Thoracic aorta (tissue), 2 donors: Measurements from ENCODE around the gene FBLN2. TPM values are rescaled to one million over a fixed set of nuclear protein-coding genes. Genes with fewer than 3 reads are reported as not detected.

Experiments used
- ATAC-seq: fragments of 150-250 bp; one replicate; pipeline ENCODE4 v1.8.0; 2017; ENCODE audit warnings: low read depth; ENCODE audit not compliant: insufficient number of reproducible peaks, low FRiP score
- DNase-seq: peaks from one replicate; pipeline ENCODE4 v3.0.0-alpha.2; 2020; ENCODE audit warnings: low spot score
- H3K27ac ChIP-seq, 2 donors: fragments of 200-600 bp; sonication (generic); 1 replicate in 1 of 2; 2 replicates in 1 of 2; pipeline ENCODE4 v1.5.1; 2016; ENCODE audit warnings: mild to moderate bottlenecking in 2 of 2, moderate library complexity in 2 of 2
- H3K27me3 ChIP-seq: fragments of 200-600 bp; sonication (generic); replicated peaks from 2 replicates; pipeline ENCODE4 v1.6.0; 2016; ENCODE audit warnings: mild to moderate bottlenecking; ENCODE audit not compliant: insufficient read depth
- H3K36me3 ChIP-seq: fragments of 200-600 bp; sonication (generic); one replicate; pipeline ENCODE4 v1.5.1; 2016
- H3K4me1 ChIP-seq, 2 donors: fragments of 200-600 bp; sonication (generic); 1 replicate in 1 of 2; 2 replicates in 1 of 2; pipeline versions ENCODE4 v1.5.1 to v1.6.0; 2016; ENCODE audit warnings: low read depth in 2 of 2, mild to moderate bottlenecking in 1 of 2; ENCODE audit not compliant: control insufficient read depth in 1 of 2
- H3K4me3 ChIP-seq: fragments of 200-600 bp; sonication (generic); 2 replicates; pipeline ENCODE4 v1.5.1; 2016; ENCODE audit warnings: mild to moderate bottlenecking
- H3K9me3 ChIP-seq: fragments of 200-600 bp; sonication (generic); 2 replicates; pipeline ENCODE4 v1.5.1; 2016
- total RNA-seq, 2 donors: library from RNA; depleted of rRNA; stranded (reverse); fragments of >200 nt; gene quantifications; one replicate each; pipeline versions ENCODE4 v1.1.0 to v1.2.3, GENCODE V29; 2016
- TF ChIP-seq, protein P1 (sequence below): fragments of 200-600 bp; sonication (generic); IDR thresholded peaks from one replicate; pipeline ENCODE4 v1.5.1; 2019; ENCODE audit warnings: antibody characterized with exemption

Gene FBLN2
- total RNA-seq, 2 donors from 2014 or later = 233 to 328 TPM

DNA sequence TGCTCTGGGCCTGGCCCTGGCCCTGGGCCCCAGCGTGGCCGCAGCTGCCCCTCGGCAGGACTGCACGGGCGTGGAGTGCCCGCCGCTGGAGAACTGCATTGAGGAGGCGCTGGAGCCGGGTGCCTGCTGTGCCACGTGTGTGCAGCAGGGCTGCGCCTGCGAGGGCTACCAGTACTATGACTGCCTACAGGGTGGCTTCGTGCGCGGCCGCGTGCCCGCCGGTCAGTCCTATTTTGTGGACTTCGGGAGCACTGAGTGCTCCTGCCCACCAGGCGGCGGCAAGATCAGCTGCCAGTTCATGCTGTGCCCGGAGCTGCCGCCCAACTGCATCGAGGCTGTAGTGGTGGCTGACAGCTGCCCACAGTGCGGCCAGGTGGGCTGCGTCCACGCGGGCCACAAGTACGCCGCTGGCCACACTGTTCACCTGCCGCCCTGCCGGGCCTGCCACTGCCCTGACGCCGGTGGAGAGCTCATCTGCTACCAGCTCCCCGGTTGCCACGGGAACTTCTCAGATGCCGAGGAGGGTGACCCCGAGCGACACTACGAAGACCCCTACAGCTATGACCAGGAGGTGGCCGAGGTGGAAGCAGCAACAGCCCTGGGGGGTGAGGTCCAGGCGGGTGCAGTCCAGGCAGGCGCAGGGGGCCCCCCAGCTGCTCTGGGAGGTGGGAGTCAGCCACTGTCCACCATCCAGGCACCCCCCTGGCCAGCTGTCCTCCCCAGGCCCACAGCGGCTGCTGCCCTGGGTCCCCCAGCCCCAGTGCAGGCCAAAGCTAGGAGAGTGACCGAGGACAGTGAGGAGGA is 21.7 kb downstream of the FBLN2 start:
- no peak for ATAC-seq
- DNase-seq = no peak
- Histone ChIP-seq H3K27ac (no peak overlapping the region), H3K4me1 (no peaks in the 10 kb centered on the region), H3K4me3 (no peak overlapping the region), H3K9me3 (no peaks in the 10 kb centered on the region), H3K27me3 (no peaks in the 10 kb centered on the region), H3K36me3 (no peaks in the 10 kb centered on the region)
- TF ChIP-seq, protein P1, sequence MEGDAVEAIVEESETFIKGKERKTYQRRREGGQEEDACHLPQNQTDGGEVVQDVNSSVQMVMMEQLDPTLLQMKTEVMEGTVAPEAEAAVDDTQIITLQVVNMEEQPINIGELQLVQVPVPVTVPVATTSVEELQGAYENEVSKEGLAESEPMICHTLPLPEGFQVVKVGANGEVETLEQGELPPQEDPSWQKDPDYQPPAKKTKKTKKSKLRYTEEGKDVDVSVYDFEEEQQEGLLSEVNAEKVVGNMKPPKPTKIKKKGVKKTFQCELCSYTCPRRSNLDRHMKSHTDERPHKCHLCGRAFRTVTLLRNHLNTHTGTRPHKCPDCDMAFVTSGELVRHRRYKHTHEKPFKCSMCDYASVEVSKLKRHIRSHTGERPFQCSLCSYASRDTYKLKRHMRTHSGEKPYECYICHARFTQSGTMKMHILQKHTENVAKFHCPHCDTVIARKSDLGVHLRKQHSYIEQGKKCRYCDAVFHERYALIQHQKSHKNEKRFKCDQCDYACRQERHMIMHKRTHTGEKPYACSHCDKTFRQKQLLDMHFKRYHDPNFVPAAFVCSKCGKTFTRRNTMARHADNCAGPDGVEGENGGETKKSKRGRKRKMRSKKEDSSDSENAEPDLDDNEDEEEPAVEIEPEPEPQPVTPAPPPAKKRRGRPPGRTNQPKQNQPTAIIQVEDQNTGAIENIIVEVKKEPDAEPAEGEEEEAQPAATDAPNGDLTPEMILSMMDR = no peak

DNA sequence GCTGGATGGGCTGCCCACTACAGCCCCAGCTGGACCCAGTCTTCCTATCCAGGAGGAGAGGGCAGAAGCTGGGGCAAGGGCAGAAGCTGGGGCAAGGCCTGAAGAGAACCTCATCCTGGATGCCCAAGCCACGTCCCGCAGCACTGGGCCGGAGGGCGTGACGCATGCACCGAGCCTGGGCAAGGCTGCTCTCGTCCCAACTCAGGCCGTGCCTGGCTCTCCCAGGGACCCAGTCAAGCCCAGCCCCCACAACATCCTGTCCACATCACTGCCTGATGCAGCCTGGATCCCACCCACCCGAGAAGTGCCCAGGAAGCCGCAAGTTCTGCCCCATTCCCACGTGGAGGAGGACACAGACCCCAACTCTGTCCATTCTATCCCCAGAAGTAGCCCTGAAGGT is 22.3 kb downstream of the FBLN2 start:
- TF ChIP-seq, protein P1 = no peak

DNA sequence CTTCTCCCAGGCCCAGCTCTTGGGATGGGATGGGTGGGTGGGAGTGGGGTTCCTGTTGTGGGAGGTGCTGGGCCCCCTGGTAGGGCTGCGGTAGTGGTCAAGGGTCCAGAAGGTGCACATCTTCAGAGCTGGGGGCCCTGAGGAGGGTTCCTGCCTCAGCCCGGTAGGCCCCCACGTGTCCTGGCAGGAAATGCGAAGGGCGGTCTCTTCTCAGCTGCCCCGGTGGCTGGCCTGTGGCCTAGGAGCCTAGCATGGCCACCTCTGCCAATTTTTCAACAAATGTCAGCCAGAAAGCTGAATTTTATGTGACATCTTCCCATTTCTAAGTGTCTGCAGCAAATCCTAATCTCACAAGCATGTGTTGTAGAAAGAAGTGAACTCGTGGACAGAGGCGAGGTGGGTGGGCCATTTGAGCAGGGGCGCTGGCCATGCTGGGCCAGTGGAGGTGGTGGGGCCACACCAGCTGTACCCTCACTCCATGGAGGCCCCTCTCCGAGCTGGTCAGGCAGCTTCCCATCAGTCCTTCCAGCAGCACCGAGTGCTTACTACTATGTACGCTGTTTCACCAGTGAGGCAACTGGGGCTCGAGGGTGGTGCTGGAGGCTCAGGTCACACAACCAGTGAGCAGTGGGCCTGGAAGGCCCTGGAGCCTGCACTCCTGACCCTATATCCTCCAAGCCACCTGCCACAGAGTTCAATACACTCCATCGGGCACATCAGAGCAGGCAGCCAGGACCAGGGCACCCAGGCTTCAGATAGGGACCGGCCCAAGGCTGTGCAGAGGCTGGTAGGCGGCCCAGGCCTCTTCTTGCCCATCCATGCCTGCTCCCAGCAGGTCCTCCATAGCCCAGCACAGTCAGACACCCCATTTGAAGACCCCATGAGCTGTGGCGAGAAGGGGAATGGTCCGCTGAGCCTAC is 23.2 kb downstream of the FBLN2 start:
- no peaks in the 10 kb centered on the region for H3K27me3 ChIP-seq
- ATAC-seq (no peak), DNase-seq (no peak)
- TF ChIP-seq, protein P1 = no peak
- H3K27ac ChIP-seq = no peak overlapping the region
- no peaks in the 10 kb centered on the region for H3K36me3 ChIP-seq
- no peak overlapping the region for H3K4me3 ChIP-seq
- H3K9me3 ChIP-seq = no peaks in the 10 kb centered on the region
- H3K4me1 ChIP-seq = no peaks in the 10 kb centered on the region

More for the DNA sequence above, 22.3 kb downstream of the FBLN2 start:
- no peaks in the 10 kb centered on the region for H3K36me3 ChIP-seq
- H3K27ac ChIP-seq = no peak overlapping the region
- no peaks in the 10 kb centered on the region for H3K27me3 ChIP-seq
- no peaks in the 10 kb centered on the region for H3K4me1 ChIP-seq
- DNase-seq (no peak), ATAC-seq (no peak)
- no peaks in the 10 kb centered on the region for H3K9me3 ChIP-seq
- no peak overlapping the region for H3K4me3 ChIP-seq

DNA sequence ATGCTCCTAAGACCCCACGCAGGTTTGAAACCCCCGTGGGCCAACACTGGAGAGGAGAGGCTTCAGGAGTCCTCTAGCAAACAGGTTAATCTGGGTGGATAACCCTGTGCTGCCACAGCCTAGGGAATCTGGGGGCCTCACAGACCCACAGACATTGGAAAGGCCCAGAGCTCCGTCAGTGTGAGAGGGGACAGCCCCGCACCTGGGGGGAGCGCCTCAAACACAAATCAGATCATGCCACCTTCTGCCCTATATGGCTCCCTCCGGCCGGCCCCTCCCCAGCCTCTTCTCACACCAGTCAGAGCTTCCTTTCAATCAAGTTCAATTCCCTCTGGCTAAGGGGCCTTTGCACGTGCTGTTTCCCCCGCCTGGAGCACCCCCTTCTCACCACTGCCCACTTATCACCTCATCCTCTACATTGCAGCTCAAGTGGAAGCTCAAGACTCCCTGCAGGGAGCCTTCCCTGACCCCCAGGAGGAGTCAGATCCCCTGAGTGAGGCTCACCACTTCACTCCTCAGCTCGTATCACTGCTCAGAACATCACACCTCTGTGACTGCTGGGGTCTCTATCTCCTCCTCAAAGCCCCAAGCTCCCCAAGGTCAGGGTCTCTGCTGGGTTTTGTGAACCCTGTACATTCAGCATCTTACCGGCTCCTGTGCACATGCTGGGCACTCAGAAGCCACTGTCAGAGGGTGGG is 24.1 kb downstream of the FBLN2 start:
- H3K9me3 ChIP-seq = no peaks in the 10 kb centered on the region
- H3K4me3 ChIP-seq = no peak overlapping the region
- DNase-seq (no peak), ATAC-seq (no peak)
- H3K27ac ChIP-seq = no peak overlapping the region
- no peaks in the 10 kb centered on the region for H3K27me3 ChIP-seq
- H3K36me3 ChIP-seq = no peaks in the 10 kb centered on the region
- TF ChIP-seq, protein P1 = no peak
- H3K4me1 ChIP-seq = no peaks in the 10 kb centered on the region
